SK-N-MC (cell line): ENCODE measurements around the gene PLXNA2.

Experiments used
- DNase-seq: peaks from one replicate; pipeline ENCODE4 v3.0.0-alpha.2; 2011; ENCODE audit warnings: low read depth, low spot score
- H3K27ac ChIP-seq: fragments of 200-600 bp; sonication (generic); 2 replicates; pipeline ENCODE4 v1.5.1; 2016; ENCODE audit warnings: mixed run types
- H3K36me3 ChIP-seq: fragments of 200-600 bp; sonication (generic); 2 replicates; pipeline ENCODE4 v1.6.1; 2017; ENCODE audit warnings: antibody characterized with exemption, low read length, mixed read lengths; ENCODE audit not compliant: insufficient read depth
- H3K4me3 ChIP-seq: fragments of 200-600 bp; sonication (generic); 2 replicates; pipeline ENCODE4 v1.5.1; 2016
- H3K9ac ChIP-seq: fragments of 200-600 bp; sonication (generic); 2 replicates; pipeline ENCODE4 v1.8.0; 2017; ENCODE audit warnings: mixed run types, mixed read lengths; ENCODE audit not compliant: insufficient read length
- H3K9me3 ChIP-seq: fragments of 200-600 bp; sonication (generic); 2 replicates; pipeline ENCODE4 v1.6.1; 2017; ENCODE audit warnings: low read depth, mild to moderate bottlenecking, antibody characterized with exemption, low read length, moderate library complexity, mixed read lengths
- EZH2 ChIP-seq: fragments of 200-600 bp; sonication (generic); IDR thresholded peaks from one replicate; pipeline ENCODE4 v1.6.1; 2017; ENCODE audit warnings: antibody characterized with exemption
- FOXP2 ChIP-seq: optimal IDR thresholded peaks from 2 replicates; pipeline ENCODE3; 2011; ENCODE audit warnings: mild to moderate bottlenecking, moderate library complexity; ENCODE audit not compliant: insufficient read depth; ENCODE audit errors: extremely low read length, control extremely low read depth
- POLR2AphosphoS5 ChIP-seq: IDR thresholded peaks from 2 replicates; pipeline ENCODE4 v1.6.1; 2012; ENCODE audit warnings: mild to moderate bottlenecking, low read depth, low read length, borderline replicate concordance

Gene PLXNA2

GRCh38 chr1:208231881-208232661, 12.1 kb downstream of the PLXNA2 start:
- no peak overlapping the region for H3K27ac ChIP-seq
- H3K9me3 ChIP-seq = no peaks in the 10 kb centered on the region
- no peak overlapping the region for H3K4me3 ChIP-seq
- no peak for DNase-seq
- H3K9ac ChIP-seq = no peak overlapping the region
- TF ChIP-seq FOXP2 (no peak), EZH2 (no peak), POLR2AphosphoS5 (no peak)
- H3K36me3 ChIP-seq = no peaks in the 10 kb centered on the region

- no peak overlapping the region for H3K27ac ChIP-seq
- H3K9ac ChIP-seq = no peak overlapping the region
- TF ChIP-seq POLR2AphosphoS5 (no peak), EZH2 (no peak)
- no peaks in the 10 kb centered on the region for H3K36me3 ChIP-seq
- DNase-seq = no peak
- no peaks in the 10 kb centered on the region for H3K9me3 ChIP-seq
- H3K4me3 ChIP-seq = no peak overlapping the region
Measured at GRCh38 chr1:208230668-208231529, 13.3 kb downstream of the PLXNA2 start.

DNA sequence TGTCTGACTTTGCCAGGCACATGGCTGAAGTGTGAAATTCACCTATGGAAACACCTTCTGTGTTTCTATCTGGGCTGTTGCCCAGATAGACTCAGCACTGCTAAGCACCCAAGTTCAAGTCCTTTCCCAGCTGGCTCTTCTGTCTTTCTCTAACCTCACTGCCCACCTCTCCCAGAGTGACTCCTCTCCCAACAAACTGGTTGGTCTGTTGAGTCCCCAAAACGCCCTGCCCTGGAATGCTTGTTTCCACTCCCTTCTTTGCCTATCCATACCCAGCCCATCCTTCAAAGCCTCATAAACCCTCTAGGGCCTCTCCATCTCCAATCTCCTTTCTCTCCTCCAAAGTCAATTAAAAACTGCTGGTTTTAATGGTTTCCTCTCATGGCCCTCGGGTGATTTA, 15.6 kb downstream of the PLXNA2 start:
- no peak for TF ChIP-seq POLR2AphosphoS5
- no peak for TF ChIP-seq EZH2
- TF ChIP-seq FOXP2 = no peak
- DNase-seq = no peak
- Histone ChIP-seq H3K4me3 (no peak overlapping the region), H3K9ac (no peak overlapping the region), H3K9me3 (no peaks in the 10 kb centered on the region), H3K27ac (no peak overlapping the region), H3K36me3 (no peaks in the 10 kb centered on the region)

DNA sequence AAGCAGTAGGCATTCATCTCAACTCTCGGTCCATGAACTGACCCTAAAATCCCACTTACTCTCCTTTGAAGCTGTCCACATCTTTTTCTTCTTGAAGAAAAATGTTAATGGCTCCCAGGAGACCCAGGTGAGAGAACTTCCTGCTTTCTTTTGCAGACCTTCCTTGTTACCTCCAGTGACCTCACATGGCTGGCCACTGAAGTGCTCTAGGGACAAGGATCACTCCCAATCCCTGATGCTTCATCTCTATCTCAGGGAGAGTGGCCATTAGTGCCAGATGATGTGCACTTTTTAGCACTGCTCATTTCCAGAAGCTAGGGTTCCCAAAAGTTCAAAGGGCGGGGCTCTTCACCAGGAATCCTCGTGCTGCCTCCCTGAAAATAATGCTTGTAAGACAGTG, 16.2 kb downstream of the PLXNA2 start:
- Histone ChIP-seq H3K36me3 (no peaks in the 10 kb centered on the region), H3K9me3 (no peaks in the 10 kb centered on the region), H3K4me3 (no peak overlapping the region), H3K27ac (no peak overlapping the region), H3K9ac (no peak overlapping the region)
- TF ChIP-seq POLR2AphosphoS5 (no peak), EZH2 (no peak), FOXP2 (no peak)
- no peak for DNase-seq

DNA sequence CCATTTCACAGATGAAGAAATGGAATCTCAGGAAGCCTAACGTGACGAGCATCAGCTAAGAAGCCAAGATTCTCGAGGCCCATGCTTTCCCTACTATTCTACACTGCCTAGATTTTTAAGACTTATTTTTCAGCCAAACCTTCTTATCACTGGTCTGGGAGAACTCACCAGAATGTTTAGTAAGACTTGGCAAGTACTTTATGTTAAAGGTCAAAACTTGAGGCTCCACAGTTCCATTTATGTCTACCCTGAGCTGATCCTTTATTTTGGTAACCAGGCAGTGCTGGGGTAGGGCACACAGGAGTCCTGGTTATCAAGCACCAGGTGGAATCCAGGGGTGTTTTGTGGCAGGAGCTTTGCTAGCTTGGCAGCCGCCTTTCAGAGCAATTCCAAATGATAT, 16.8 kb downstream of the PLXNA2 start:
- H3K4me3 ChIP-seq = no peak overlapping the region
- no peak for DNase-seq
- H3K9me3 ChIP-seq = no peaks in the 10 kb centered on the region
- H3K9ac ChIP-seq = no peak overlapping the region
- no peak overlapping the region for H3K27ac ChIP-seq
- TF ChIP-seq EZH2 = no peak
- TF ChIP-seq FOXP2 = no peak
- no peak for TF ChIP-seq POLR2AphosphoS5
- H3K36me3 ChIP-seq = no peaks in the 10 kb centered on the region

GRCh38 chr1:208225954-208226937, 17.9 kb downstream of the PLXNA2 start:
- TF ChIP-seq EZH2 (no peak), POLR2AphosphoS5 (no peak), FOXP2 (no peak)

GRCh38 chr1:208224192-208224713, 19.9 kb downstream of the PLXNA2 start:
- Histone ChIP-seq H3K9ac (no peak overlapping the region), H3K4me3 (no peak overlapping the region), H3K36me3 (no peaks in the 10 kb centered on the region), H3K27ac (no peak overlapping the region), H3K9me3 (no peaks in the 10 kb centered on the region)
- no peak for DNase-seq
- TF ChIP-seq EZH2 = no peak

More at GRCh38 chr1:208225954-208226937, 17.9 kb downstream of the PLXNA2 start:
- Histone ChIP-seq H3K9ac (no peak overlapping the region), H3K36me3 (no peaks in the 10 kb centered on the region), H3K9me3 (no peaks in the 10 kb centered on the region), H3K4me3 (no peak overlapping the region), H3K27ac (no peak overlapping the region)
- DNase-seq = no peak
